Globus pallidus (tissue), 1 donor: ENCODE measurements around the gene EHD1.

Experiments used
- DNase-seq: peaks from one replicate; pipeline ENCODE4 v3.0.0-alpha.2; 2015; ENCODE audit warnings: low spot score

The EHD1 gene

GRCh38 chr11:64878494-64879243 lies at the start of gene EHD1:
Gene EHD1, minus strand, starts transcription at chr11:64878621. Its CDS starts 157 bp downstream, at chr11:64878464.
- peak; percentile 98 for DNase-seq

GRCh38 chr11:64926689-64927088 lies 48.3 kb upstream of the EHD1 start:
- DNase-seq, result no peak

GRCh38 chr11:64925536-64926436 lies 47.4 kb upstream of the EHD1 start:
- no peak for DNase-seq

- peak; percentile 24 for DNase-seq
Measured at GRCh38 chr11:64924910-64925284, 46.5 kb upstream of the EHD1 start.

- DNase-seq, result peak; percentile 98
Measured at GRCh38 chr11:64923944-64924909, 45.8 kb upstream of the EHD1 start, which contains the start of gene PPP2R5B. Gene PPP2R5B, plus strand, starts transcription at chr11:64924689. Its CDS starts 1,046 bp downstream, at chr11:64925735.

- DNase-seq, result no peak
Measured at GRCh38 chr11:64923151-64923661, 44.8 kb upstream of the EHD1 start.

GRCh38 chr11:64921384-64921783 lies 43.0 kb upstream of the EHD1 start:
- DNase-seq, result no peak

GRCh38 chr11:64920124-64920523 lies 41.7 kb upstream of the EHD1 start:
- DNase-seq, result no peak

- DNase-seq, result no peak
Measured at GRCh38 chr11:64919627-64920026, 41.2 kb upstream of the EHD1 start.

- DNase-seq, result peak; percentile 45
Measured at GRCh38 chr11:64918017-64918416, 39.6 kb upstream of the EHD1 start.

- no peak for DNase-seq
Measured at GRCh38 chr11:64917663-64917995, 39.2 kb upstream of the EHD1 start.

- peak; percentile 100 for DNase-seq
Measured at GRCh38 chr11:64916775-64917662, 38.6 kb upstream of the EHD1 start, which contains the start of gene ATG2A. Gene ATG2A, minus strand, starts transcription at chr11:64917209. Its CDS starts 74 bp downstream, at chr11:64917135.

- DNase-seq, result no peak
Measured at GRCh38 chr11:64916040-64916774, 37.8 kb upstream of the EHD1 start.

- DNase-seq, result no peak
Measured at GRCh38 chr11:64915376-64915887, 37.0 kb upstream of the EHD1 start.

- no peak for DNase-seq
Measured at GRCh38 chr11:64914123-64914522, 35.7 kb upstream of the EHD1 start.

- DNase-seq, result no peak
Measured at GRCh38 chr11:64913171-64913727, 34.8 kb upstream of the EHD1 start.

GRCh38 chr11:64911689-64912088 lies 33.3 kb upstream of the EHD1 start:
- DNase-seq, result no peak

GRCh38 chr11:64911142-64911541 lies 32.7 kb upstream of the EHD1 start:
- DNase-seq, result no peak

- no peak for DNase-seq
Measured at GRCh38 chr11:64910451-64911093, 32.2 kb upstream of the EHD1 start.
